Measurements from ENCODE around the gene ANKRA2. TPM values are rescaled to one million over a fixed set of nuclear protein-coding genes. Genes with fewer than 3 reads are reported as not detected.

Gene ANKRA2
- total and polyA plus RNA-seq, 9 of the 15 experiments (the other 6 are each of a cell fraction or from before 2014, with no cell fraction given), result 7.9 to 28.7 (median 12.8) TPM

DNA sequence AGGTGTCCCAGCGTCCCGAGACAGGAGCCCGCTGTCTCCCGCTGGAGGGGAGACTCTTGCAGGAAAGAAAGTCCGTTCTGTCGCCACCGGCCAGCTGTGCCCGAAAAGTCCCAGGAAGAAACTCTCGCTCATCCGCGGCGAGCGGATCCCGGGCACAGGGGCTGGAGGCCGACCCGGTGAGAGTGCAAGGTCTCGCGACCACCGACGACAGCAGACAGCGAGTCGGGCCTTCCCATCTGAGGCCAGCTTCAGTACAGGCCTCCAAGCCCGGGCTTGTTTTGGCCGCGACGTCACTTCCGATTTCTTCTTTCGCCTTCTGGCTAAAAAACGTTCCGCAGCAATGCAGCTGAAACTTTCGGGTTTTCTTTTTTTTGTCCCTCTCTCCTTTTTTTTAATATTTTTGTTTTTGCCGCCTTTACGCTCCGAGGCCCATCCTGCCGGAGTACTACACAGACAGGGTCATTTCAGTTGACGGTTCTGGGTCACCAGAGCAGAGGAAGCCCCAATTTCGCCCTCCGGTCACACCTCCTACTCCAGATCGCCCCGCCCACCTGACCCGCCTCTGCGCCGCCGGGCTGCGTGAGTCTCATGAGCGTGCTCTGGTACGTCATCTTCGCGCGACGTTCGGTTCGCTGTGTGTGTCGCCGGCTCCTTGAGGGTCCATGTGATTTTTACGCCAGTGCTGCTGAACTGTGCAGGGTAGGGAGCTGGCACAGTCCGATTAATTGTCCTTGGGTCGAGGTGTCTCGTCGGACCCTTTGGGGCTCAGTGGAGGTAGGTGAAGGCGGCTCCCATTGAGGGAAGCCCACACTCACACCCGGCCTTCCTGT is at the start of gene ANKRA2, which contains the start of gene UTP15 (continued):
- no peak for TF ChIP-seq STAT6 (CRISPR knock-in tag; IDR thresholded peaks at IDR 0.05)
- no peak for TF ChIP-seq MEF2A (IDR thresholded peaks at IDR 0.05; ENCODE audit: control insufficient read depth, low read depth, low read length)
- no peak for TF ChIP-seq ZSCAN29 (IDR thresholded peaks at IDR 0.05)
- peak; percentile 97 for TF ChIP-seq SAP30 (IDR thresholded peaks at IDR 0.05; ENCODE audit: borderline replicate concordance, insufficient read depth, low read depth, low read length, poor library complexity, severe bottlenecking)
- no peak for TF ChIP-seq FOSL1 (tag; conservative IDR thresholded peaks at IDR 0.05)
- TF ChIP-seq, protein P1, sequence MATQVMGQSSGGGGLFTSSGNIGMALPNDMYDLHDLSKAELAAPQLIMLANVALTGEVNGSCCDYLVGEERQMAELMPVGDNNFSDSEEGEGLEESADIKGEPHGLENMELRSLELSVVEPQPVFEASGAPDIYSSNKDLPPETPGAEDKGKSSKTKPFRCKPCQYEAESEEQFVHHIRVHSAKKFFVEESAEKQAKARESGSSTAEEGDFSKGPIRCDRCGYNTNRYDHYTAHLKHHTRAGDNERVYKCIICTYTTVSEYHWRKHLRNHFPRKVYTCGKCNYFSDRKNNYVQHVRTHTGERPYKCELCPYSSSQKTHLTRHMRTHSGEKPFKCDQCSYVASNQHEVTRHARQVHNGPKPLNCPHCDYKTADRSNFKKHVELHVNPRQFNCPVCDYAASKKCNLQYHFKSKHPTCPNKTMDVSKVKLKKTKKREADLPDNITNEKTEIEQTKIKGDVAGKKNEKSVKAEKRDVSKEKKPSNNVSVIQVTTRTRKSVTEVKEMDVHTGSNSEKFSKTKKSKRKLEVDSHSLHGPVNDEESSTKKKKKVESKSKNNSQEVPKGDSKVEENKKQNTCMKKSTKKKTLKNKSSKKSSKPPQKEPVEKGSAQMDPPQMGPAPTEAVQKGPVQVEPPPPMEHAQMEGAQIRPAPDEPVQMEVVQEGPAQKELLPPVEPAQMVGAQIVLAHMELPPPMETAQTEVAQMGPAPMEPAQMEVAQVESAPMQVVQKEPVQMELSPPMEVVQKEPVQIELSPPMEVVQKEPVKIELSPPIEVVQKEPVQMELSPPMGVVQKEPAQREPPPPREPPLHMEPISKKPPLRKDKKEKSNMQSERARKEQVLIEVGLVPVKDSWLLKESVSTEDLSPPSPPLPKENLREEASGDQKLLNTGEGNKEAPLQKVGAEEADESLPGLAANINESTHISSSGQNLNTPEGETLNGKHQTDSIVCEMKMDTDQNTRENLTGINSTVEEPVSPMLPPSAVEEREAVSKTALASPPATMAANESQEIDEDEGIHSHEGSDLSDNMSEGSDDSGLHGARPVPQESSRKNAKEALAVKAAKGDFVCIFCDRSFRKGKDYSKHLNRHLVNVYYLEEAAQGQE (IDR thresholded peaks at IDR 0.05; ENCODE audit: borderline replicate concordance), result no peak
- TF ChIP-seq, protein P1 (CRISPR knock-in tag; IDR thresholded peaks at IDR 0.05; ENCODE audit: low read depth), result 0 out of 2 replicates have a peak, but pooled peaks have one; percentile 17
- peak; percentile 85; the same call in 1 of the 2 replicates for TF ChIP-seq FOXP1 (CRISPR knock-in tag; IDR thresholded peaks at IDR 0.05)
- TF ChIP-seq, protein P2, sequence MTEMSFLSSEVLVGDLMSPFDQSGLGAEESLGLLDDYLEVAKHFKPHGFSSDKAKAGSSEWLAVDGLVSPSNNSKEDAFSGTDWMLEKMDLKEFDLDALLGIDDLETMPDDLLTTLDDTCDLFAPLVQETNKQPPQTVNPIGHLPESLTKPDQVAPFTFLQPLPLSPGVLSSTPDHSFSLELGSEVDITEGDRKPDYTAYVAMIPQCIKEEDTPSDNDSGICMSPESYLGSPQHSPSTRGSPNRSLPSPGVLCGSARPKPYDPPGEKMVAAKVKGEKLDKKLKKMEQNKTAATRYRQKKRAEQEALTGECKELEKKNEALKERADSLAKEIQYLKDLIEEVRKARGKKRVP (CRISPR knock-in tag; IDR thresholded peaks at IDR 0.05), result 0 out of 2 replicates have a peak, but pooled peaks have one; percentile 30
- TF ChIP-seq HBP1 (CRISPR knock-in tag; IDR thresholded peaks at IDR 0.05), result no peak
- TF ChIP-seq NRF1 (conservative IDR thresholded peaks at IDR 0.05 in 1 of 2, IDR thresholded peaks at IDR 0.05 in 1 of 2), result peak; percentile 91 to 92
- no peak for TF ChIP-seq NEUROD1 (IDR thresholded peaks at IDR 0.05; ENCODE audit: borderline replicate concordance, low read depth, low read length, partially characterized antibody)
- peak; percentile 90 for TF ChIP-seq MXI1 (IDR thresholded peaks at IDR 0.05; ENCODE audit: low read depth, low read length)
